GM23248 (cell line): ENCODE measurements around the gene ZFAND4.

Source experiments
- EZH2 ChIP-seq: fragments of 200-600 bp; sonication (generic); IDR thresholded peaks from 2 replicates; pipeline ENCODE4 v1.6.1; 2018; ENCODE audit warnings: antibody characterized with exemption, mild to moderate bottlenecking; ENCODE audit not compliant: insufficient read depth, poor library complexity, severe bottlenecking
- EZH2phosphoT487 ChIP-seq: fragments of 200-600 bp; sonication (generic); IDR thresholded peaks from 2 replicates; pipeline ENCODE4 v1.6.1; 2018; ENCODE audit warnings: antibody characterized with exemption, moderate library complexity, mild to moderate bottlenecking, low read depth; ENCODE audit not compliant: insufficient read depth

DNA sequence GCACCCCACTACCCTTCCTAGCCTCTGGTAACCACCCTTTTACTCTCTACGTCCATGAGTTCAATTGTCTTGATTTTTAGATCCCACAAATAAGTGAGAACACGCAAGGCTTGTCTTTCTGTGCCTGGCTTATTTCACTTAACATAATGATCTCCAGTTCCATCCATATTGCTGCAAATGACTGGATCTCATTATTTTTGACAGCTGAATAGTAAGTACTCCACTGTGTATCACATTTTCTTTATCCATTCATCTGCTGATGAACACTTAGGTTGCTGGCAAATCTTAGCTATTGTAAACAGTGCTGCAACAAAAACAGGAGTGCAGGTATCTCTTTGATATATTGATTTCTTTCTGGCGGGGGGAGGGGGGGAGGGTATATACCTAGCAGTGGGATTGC is 106.2 kb downstream of the ZFAND4 start:
- TF ChIP-seq EZH2: no peak
- TF ChIP-seq EZH2phosphoT487: no peak
